Measurements from ENCODE around the gene SPG7.
"Not testable (repeated sequence)": the region's sequence is repeated elsewhere in the genome, so short reads cannot be mapped to it uniquely, and the experiment has no call there.

The SPG7 gene

DNA sequence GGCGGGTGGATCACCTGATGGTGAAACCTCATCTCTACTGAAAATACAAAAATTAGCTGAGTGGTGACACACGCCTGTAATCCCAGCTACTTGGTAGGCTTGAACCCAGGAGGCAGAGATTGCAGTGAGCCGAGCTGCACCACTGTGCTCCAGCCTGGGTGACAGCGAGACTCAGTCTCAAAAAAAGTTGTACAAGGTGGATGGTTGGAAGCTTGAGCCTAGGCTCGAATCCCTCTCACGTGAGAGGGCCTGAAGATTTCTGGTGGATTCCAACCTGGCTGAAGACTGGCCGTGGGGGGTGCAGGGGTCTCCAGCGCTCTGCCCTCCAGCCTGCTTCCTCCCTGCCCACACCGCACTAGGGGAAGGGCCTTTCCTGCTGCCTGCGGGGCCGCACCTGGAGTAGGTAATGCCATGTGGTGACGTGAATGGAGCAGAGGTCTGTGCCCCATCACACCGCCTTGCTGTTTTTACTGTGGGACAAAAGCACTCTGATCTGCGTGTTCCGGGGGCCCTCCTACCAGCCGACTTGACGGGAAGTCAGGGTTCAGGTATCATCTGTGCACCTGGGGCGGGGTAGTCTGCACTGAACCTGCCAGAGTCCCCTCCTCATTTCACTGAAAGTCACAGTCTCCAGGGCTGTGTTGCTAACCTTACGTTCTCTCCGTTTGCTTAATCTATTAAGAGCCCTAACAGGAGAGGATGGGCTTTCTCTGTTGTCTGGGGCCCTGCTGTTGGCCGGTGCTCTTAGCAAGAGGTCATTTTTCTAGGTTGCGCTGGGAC lies 56.5 kb downstream of the SPG7 start:
- no peak for DNase-seq (ENCODE audit: low spot score)

DNA sequence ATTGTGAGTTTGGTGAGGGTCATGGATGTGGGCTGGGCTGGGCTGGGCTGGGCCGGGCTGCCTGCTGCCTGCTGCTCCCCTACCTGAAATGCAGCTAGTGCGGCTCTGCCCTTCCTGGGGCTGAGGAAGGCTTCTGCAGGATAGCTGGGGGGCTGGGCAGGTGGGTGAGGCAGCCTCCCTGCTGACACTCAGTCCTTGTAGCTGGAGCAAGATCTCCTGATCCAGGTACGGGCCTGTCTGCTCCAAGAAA lies 57.0 kb downstream of the SPG7 start:
- DNase-seq (ENCODE audit: low spot score), result no peak

DNA sequence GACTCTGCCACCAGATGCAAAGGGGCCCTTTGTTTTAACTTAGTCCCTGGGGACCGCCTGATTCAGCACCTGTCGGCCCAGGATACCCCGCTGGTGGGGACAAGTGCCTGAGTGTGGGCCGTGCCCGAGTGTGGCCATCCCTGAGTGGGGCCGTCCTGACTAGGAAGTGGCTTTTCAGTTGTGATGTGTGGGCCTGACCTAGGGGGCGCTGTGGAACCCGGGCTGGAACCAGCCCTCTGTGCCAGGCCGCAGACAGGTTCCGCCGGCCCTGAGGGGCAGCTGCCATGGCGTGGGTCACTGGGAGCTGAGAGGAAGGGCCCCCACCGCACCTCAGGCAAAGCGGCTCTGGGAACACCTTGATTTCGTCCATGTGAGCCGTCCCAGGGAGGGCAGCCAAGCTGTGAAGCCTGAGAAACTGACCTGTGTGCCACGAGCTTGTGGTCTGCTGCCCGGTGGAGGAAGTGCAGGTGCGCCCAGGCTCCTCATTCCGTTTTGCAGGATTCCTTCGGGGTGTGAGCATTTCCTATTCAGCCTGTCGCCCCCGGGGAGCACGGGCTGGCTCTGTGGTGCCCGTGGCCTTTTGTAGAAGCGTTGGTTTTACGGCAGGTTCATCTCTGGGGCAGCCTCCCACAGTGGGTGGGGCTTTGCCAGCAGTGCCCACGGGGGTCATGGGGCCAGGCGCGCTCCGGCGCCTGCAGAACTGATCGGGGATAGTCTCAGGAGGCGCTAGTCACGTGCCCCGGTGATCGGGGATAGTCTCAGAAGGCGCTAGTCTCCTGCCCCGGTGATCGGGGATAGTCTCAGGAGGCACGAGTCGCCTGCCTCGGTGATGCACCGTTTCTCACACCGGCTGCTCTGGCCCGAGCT lies 57.5 kb downstream of the SPG7 start:
- peak; percentile 39 for DNase-seq (ENCODE audit: low spot score)

DNA sequence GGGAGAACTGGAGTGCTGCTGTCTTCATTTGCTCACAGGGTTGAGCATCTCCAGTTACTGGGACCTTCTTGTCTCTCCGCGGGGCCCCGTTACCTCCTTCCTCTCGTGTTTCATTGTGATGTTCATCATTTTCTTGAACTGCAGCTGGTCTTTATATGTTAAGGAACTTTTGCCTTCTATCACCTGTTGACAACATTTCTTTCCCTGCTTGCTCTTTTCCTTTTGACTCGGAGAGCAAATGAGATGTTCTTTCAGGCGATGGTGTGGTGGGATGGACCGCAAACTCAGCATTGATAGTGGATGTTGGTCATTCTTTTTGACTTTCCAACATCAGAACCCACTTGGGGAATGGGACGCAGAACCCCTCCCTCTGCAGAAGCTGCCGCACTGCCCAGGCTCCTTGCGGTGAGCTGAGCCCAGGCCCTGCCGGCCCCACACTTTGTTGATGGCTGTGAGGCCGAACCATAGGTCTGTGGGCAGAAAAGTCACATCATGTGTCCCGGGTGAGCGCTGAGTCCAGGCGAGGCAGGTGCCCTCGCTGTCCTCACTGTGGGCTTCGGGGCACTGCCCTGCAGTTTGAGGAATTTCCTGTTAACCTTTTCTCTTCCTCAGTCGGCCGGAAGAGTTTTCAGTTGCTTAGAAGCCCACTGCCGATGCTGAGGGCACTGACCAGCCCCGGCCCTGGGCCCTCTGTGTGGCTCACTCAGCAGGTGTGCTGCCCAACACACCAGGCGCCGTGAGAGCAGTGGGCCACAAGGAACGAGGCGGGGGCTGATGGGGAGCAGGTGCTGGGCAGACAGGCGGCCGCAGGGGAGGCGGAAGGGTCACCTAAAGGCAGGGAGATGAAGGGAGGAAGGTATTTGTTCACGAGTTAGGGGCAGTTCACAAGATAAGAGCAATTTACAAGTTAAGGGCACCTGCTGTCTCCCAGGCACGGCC lies 59.7 kb downstream of the SPG7 start:
- DNase-seq (ENCODE audit: low spot score), result no peak

DNA sequence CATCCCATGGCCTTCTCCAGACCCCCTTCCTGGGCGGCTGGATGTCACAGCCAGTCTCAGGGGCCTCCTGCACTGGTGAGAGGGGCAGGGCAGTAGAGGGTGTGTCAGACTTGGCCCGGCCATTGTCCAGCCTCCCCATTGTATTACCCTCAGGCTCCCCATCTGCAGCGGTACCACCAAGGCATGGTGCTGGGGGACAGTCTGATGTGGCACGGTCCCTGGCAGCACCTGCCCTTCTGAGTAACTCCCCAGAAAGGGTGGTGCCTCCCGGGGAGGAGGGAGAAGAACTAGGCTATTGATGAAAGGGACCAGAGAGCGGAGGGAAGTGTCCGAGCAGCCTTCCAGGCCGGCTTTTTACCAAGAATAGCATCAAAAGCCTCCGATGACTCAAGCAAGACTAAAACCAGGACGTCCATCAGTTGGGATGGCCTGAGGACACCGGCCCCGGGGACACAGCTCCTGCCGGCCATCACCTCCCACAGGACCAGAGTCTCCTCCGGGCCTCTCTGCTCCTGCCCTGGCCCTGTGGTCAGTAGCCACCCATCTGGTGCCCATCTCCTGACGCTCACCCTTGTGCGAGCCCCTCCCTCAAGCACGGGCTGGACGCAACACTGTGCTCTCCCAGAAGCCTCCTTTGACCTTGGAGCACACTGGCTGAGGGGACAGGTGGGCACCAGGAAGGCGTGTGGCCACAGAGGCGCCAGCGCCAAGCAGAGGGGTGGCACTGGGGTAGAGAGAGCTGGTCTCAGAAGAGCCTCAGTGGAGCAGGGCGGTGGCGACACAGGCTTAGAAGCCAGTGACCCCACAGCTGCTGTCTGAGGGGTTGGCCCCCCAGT lies 61.5 kb downstream of the SPG7 start:
- no peak for DNase-seq (ENCODE audit: low spot score)

DNA sequence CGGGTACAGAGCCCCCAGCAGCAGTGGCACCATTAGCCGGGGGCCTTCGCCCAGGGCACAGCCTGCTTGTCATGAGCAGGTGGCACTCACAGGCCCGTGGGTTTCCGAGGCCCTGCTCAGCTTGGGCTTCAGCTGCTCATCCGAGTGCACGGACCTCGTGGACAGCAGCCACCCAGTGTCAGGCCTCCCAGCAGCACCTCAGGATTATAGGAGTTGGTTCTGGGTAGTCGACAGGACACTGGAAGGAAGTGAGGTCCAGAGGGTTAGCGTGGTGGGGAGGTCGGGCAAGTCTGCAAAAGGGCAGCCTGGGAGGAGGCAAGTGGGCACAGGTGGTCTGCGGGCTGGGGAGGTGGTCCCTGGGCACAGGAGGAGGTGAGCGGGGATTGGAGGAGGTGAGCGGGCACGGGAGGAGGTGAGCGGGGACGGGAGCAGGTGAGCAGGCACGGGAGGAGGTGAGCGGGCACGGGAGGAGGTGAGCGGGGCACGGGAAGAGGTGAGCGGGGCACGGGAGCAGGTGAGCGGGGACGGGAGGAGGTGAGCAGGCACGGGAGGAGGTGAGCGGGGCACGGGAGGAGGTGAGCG lies 62.2 kb downstream of the SPG7 start:
- DNase-seq (ENCODE audit: low spot score), result no peak

DNA sequence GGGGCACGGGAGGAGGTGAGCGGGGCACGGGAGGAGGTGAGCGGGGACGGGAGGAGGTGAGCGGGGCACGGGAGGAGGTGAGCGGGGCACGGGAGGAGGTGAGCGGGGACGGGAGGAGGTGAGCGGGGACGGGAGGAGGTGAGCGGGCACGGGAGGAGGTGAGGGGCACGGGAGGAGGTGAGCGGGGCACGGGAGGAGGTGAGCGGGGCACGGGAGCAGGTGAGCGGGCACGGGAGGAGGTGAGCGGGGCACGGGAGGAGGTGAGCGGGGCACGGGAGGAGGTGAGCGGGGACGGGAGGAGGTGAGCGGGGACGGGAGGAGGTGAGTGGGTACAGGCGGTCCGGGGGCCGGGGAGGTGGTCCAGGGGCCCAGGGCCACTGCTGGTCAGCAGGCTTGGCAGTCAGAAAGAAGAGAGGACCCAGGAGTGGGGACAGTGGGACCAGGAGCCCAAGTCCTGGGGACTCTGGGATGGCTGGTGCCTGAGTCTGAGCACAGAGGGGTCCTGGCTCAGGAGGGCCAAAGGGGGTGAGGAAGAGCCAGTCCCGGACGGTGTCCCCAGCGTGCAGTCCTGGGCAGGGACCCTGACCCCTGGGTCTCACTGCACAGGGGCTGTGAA lies 62.9 kb downstream of the SPG7 start:
- not testable (repeated sequence) for DNase-seq (ENCODE audit: low spot score)

DNA sequence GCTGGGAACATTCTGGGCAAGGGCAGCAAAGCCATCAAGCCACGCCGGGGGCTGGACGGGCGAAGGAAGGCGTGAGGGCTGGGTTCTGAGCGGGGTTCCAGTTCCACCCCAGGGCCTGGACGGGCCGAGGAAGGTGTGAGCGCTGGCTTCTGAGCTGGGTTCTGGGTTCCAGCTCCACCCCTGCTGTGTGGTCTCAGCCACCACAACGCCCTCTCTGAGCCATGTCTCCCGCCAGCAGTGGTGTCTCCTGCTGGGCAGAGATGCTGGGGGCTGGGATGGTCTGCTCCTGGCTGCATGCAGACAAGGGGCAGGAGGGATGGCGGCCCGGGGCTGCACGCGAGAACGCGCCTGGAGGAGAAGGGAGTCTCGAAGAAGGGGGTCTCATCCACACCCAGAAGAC lies 63.4 kb downstream of the SPG7 start:
- no peak for DNase-seq (ENCODE audit: low spot score)

DNA sequence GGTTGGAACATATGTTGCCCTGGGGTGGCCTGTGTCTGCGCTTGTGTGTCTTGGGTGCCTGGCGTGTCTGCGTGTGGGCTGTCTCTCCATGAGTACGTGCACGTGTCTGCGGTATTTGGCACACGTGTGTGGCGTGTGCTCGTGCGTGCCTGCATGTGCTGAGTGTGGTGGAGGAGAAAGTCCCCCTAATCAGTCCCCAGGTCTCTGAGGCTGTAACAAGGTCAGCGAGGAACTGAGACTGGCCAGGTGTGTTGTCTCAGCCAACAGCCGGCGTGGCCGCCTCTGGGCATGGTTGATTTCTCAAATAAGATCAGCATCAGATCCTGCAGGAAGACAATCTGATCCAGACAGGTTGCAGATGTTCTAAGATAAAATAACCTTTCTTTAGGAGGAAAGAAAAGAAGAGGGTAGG lies 63.9 kb downstream of the SPG7 start:
- no peak for DNase-seq (ENCODE audit: low spot score)

DNA sequence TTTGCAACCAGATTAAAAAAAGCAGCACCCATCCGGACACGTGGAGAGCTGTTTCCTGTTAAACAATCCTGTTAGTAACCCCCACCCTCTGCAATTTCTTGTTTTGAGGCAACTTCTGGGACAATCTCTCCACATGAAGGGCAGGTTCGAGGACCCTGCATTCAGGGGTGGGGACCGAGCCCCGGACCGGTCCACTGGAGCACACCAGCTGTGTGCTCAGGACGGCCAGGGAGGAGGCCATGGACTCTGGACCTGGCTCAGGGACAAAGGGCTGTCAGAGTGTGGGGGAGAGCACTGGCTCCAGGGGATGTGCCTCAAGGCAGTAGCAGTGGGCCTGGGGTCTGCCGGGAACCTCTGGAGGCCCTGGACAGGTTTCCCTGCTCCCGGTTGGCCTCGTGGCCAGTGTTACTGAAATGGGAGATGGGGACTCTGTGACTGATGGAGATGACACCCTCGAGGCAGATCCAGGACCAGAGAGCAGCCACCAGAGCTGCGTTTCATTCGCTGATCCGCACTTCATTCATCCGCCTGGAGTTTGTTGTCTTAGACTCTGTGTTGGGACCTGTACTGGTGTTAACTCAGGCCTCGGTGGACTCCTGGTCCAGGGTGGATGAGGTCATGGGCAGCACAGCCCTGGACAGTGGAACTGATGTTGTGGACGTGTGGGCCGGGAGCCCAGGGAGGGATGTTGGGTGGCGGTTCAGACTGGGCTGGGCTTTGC lies 64.4 kb downstream of the SPG7 start:
- DNase-seq (ENCODE audit: low spot score), result no peak

DNA sequence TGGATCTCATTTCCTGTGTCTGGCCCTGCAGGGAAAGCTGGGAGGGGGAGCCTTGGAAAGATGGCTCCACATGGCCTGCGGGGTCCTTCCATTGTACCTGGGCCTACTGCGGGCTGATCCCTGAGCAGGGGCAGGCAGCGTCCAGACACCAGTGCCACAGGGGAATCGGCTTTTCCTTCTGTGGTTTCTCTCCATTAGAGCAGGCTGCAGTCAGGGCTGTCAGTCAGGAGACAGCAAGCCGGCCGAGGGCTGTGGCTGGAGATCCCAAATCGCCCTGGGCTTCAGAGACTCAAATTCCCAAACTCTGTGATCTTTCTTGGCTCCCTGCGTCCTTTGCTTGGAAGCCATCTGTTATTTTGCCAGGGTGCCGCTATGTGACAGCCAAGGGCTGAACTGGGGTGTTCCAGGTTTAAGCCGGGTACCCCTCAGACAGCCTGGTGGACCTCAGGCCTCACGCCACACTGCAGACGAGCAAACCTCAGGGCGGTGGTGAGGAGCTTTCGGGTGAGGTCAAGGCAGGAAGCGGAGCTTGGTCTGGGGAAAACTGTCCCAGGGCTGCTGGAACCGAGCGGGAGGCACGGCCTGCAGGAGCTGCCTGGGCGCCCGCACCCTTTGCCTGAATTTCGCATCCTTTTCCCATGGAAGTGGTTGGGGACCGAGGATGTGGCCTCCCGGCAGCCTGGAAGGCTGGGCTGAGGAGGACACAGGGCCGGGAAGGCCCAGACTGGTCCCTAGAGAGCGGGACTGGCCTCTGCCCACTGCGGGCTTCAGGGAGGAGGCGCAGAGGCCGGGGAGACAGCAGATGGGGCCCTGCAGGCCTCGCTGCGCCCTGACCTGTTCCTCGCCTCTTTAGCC lies 65.8 kb downstream of the SPG7 start:
- DNase-seq (ENCODE audit: low spot score), result no peak

DNA sequence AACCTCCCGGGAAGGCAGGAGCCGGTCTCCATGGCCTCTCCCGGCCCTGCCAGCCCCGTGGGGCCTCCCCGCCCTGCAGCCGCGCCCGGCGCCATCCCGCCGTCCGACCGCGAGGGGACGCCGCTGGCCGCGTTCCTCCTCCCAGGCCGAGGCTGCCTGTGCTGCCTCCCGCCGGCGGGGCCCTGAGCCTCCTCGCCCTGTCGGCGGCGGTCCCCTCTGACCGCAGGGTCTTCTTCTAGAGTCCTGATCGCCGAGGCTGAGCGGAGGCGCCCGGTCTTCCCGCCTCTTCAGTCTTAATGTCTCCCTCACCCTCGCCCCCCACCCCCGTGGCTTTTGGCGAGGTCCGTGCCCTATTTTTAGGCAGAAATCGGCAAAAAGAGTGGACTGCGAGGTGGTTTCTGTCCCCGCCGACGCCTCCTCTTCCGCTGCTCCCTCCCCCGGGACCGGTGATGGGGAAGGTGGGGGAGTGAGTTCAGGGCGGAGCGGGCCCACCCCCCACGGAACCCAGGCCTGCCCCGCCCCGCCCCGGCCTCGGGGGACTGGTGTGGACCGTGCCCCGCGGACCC lies 66.6 kb downstream of the SPG7 start:
- DNase-seq (ENCODE audit: low spot score), result peak; percentile 46

DNA sequence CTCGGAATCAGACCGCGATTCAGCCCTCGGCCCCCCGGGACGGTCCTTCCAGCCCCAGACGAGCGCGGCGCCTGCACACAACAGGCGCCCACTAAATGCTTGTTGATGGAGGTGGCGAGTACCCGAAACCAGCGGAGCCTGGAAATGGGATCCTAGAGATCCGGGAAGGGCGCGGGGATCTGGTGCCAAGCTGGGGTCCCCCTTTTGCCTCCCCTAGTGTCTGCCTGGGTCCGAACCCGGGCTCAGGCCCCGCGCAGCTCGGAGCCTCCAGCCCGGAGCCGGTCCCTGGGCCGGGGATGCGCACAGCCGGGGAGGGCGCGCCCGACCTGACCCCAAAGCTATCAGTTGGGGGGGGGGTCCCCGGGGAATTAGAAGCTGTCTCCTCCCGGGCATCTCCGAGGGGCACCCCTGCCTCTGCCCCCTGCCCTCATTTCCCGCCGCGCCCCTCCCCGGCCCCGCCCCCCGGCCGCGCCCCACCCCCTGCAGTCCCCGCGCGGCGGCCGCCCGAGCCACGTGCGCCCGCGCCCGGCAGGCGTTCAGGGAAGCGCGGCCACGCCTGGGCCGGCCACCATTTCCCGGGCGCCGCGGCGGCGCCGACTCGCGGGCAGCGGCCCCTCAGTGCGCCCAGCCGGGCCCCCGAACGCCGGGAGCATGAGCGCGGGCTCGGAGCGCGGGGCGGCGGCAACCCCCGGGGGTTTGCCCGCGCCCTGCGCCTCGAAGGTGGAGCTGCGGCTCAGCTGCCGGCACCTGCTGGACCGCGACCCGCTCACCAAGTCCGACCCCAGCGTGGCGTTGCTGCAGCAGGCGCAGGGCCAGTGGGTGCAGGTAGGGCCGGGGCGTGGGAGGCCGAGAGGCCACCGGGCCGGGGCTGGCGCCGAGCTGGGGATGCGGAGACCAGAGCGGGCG lies 67.3 kb downstream of the SPG7 start, which contains the start of gene CPNE7:
CPNE7 (plus strand) TSS at position 512 of the 906 bp plus-strand sequence; CDS start at position 652, 140 bp downstream.
- DNase-seq (ENCODE audit: low spot score), result no peak

DNA sequence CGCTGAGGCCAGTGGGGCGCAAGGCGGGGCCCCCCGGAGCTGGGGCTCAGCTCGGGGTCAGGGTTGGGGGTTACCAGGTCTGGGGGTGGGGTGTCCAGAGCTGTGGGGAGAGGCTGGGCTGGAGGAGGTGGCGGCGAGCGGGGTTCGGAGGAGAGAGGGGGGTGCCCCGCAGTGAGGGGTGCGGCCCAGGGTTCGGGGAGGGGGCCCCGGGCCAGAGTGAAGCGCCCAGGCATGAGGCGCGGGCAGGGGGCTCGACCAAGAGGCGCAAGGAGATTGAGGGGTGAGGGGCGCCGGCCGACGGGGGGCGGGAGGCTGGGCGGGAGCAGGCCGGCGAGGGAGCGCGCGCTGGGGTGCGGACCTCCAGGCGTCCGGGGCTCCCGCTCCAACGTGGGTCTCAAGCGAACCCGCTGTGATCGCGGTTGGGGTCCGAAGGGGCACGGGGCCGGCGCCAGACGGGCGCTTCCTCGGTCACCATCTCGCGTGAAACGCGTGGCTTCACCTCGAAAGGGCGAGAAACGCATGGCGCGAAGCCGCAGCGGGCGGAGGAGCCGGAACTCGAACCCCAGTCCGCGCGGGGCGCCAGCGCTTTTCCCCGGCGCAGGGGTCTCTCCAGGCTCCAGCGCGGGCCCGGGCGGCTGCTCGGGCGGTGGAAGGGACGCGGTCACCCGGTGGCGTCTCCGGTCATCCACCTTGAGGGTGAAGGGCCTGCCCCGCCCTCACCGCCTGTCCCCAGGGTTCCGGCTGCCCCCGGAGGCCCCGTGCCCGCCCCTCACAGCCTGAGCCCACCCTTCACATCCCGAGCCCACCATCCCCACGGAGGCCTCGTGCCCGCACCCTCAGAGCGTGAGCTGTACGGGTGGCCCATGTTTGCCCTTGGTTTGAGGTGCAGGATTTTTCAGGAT lies 68.2 kb downstream of the SPG7 start:
- no peak for DNase-seq (ENCODE audit: low spot score)

DNA sequence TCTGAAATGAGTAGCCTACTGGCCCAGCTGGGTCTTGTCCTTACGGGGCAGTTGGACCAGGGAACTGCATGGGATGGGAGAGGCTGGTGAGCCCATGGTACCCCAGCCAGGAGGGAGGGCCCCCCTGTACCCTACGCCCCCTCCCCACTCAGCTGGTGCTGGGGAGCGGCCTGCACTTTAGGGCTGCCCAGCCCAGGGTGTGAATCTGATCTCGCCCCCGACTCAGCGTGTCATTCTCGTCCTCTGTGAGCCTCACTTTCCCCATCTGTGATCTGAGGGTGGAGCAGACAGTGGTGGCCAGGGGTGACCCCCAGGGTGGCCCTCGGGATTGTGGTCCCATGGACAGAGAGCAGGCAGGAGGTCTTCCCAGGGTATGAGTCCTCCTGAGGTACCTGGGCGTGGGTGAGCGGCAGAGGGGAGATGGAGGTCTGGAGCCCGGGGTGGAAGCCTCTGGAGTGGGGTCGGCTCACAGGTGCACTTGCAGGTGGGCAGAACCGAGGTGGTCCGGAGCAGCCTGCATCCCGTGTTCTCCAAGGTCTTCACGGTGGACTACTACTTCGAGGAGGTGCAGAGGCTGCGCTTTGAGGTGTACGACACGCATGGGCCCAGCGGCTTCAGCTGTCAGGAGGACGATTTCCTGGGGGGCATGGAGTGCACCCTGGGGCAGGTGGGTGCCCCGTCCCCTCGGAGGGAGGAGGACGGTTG lies 69.0 kb downstream of the SPG7 start:
- DNase-seq (ENCODE audit: low spot score), result no peak

DNA sequence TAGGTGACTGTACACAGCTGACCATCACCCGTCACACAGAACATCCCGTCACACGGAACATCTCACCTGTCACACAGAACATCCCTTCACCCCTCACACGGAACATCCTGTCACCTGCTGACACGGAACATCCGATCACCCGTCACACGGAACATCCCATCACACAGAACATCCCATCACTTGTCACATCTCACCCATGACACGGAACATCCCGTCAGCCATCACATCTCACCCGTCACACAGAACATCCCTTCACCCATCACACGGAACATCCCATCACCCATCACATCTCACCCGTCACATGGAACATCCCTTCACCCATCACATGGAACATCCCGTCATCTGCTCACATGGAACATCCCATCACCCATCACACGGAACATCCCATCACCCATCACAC lies 71.1 kb downstream of the SPG7 start:
- no peak for DNase-seq (ENCODE audit: low spot score)
